Stimulated activated CD4-positive, alpha-beta T cell treated with anti-CD3 and anti-CD28 coated beads, Interleukin-2, amount 100 ng/mL, for 48 hours (primary cell): ENCODE measurements around the gene TRAIP.
A peak's percentile ranks its signal among the peaks of the same experiment; 100 is the strongest.
"Not testable (repeated sequence)": the region's sequence is repeated elsewhere in the genome, so short reads cannot be mapped to it uniquely, and the experiment has no call there.

Experiments
- DNase-seq, 2 donors: peaks; one replicate each; pipeline ENCODE4 v3.0.0-alpha.2; 2020

TRAIP gene

DNA sequence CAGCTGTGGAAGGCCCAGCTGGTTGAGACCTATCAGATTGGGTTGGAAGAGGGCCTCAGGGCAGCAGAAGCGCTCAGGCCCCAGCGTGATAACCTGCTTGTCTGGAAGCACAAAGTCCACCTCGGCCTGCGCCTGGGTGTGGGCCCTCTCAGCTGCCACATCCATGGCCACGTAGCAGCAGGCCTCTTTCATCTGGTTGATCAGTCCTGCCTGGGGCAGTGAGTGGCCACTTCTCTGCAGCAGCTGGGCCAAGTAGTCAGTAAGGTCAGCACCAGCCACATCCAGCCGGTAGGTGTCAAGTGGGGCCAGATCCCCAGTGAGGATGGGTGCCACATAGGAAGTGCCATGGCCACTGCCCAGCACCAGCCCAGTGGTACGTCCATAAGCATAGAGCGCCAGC, 17.3 kb upstream of the TRAIP start:
- no peak for DNase-seq

DNA sequence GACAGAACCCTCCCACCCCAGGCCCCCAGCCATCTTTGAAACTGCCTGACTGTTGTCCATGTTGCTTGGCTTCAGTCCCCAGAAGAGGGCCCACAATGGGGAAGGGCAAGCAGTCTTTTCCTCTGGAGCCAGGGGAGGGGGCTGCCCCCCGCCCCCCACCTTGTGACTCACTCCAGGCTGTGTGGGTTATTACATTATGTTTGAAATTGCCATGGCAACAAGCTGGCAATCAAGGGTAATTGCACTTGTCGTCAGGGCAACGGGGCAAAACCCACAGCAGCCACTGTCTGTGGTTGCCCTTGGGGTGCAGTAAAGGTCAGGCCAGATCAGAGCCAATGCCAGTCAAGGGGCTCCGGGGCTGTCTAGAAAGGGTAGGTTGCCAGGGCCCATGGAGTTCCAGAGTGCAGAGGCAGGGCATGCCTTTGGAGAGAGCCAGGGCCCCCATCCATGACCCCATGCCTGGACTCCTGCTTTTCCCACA, 16.5 kb upstream of the TRAIP start:
- peak in 1 of 2 donors; percentile 7 for DNase-seq

DNA sequence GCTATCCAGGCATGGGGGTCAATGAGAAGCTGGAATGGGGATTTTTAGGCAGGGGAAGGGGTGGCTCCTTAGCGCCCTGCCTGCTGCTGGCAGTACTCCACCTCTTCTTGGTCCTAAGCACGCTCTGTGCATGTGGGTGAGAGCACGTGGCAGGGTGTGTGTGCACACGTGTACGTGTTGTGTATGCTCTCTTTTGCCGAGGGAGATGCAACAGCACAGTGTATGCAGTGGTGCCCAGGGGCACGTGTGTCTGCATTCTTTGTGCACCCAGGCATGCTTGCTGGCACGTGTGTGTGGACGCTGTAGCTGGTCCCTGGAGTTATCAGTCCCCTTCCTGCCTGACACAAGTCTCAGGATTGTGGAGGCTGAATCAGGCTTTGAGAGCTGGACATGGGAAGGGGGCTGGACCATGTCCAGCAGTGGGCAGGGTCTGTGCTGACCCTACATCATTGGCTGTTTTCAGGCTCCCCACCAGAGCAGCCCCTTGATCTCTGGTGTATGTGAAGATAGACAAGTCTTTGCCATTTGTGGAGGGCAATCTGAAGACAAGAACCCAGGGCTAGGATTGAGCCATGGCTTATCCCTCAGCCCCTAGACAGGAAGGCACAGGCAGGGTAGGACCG, 15.3 kb upstream of the TRAIP start:
- no peak for DNase-seq

DNA sequence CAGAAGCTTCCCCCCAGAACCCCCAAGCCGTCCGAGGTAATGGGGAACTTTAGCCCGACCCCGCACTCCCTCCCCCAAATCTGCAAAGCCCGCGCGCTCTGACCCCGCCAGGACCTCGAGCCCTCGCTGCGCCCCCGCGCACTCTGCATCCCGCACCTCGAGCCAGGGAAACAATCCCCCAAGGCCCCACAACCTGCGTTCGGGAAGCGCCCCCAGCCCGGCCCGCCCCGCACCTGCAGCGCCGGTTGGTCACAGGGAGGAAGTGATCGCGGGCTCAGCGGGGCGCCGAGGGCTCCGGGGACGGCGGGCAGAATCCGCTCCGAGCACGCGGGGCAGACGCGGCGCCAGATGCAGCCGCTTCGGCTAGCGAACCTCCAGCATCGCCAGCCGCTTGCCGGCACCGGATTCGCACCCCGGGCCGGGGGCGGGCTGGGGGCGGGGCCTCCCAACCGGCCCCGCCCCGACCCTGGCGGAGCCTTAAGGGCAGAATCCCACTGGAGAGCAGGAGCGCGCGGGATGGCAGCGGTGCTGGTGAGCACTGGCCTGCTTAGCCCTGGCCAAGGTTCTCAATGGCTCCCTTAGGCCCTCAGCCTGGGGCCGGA, 13.3 kb upstream of the TRAIP start, which contains the start of gene CAMKV:
Gene CAMKV (minus strand): TSS at position 382 of the 602 bp plus-strand sequence. CDS start 7,518 bp downstream, outside the sequence.
- DNase-seq, result peak; percentile 19 to 27

DNA sequence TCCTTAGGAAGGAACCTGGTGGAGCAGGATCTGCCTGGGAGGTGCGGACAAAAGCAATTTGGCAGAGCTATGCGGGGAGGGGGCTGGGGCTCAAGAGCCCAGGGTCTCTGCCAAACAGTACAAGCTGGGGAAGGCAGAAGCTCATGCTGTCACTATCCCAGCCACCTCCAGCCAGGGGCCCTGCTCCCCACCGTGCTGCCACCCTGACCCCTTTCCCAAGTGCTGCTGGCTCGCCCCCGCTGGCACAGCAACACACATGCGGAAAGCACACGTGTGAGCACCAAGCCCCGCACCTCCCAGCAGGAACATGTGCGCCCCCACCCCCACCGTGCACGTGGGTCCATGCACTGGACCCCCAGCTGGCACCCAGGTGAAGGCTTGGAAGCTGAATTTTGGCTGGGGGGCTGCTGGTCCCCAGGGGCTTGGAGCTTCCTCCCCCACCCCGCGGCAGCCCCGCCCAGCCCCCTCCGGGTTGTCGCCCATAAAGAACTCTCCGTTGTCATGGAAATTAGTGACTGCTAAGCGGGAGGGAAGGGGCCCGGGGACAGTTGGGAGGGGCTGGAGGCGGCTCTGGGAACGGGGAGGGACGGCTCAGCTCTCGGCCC, 12.6 kb upstream of the TRAIP start:
- DNase-seq, result no peak

DNA sequence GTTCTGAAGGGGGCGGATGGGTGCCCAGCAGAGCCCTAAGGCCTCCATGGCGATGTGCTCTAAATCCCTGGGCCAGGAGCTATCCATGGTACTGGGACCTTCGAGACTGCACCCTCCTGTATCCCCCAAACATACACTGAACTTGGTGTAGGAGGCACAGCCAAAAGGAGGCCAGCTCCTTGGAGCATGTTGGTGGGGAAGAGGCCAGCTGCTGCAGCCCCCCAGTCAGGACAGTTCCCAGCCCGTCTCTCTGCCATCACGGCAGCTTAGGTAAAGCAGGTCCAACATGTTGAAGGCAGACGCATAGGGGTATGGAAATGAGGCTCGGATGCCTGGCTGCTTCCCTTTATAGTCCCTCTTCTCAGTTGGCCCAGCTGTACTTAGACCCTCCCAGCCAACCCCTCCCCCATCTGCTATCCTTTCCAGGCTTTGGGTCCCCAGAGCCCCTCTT, 11.5 kb upstream of the TRAIP start:
- DNase-seq, result peak in 1 of 2 donors; percentile 6

DNA sequence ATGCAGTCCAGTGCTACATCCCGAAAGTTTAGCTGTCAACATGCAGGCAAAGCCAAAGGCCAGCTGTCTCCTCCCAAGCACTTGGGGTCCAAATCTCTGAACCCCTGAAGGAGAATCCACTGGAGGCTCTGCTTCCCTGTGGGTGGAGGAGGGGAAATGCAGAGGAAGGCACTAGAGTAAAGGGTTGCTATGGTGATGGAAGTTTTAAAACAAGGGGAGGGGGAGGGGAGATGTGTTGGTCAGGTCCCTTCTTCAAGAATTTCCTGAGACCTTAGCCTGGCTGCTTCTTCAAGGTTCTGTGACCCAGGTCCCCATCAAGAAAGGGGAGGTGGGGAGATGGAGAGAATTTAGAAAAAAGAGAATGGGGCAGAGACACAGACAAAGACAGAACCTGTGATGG, 11.0 kb upstream of the TRAIP start:
- no peak for DNase-seq

DNA sequence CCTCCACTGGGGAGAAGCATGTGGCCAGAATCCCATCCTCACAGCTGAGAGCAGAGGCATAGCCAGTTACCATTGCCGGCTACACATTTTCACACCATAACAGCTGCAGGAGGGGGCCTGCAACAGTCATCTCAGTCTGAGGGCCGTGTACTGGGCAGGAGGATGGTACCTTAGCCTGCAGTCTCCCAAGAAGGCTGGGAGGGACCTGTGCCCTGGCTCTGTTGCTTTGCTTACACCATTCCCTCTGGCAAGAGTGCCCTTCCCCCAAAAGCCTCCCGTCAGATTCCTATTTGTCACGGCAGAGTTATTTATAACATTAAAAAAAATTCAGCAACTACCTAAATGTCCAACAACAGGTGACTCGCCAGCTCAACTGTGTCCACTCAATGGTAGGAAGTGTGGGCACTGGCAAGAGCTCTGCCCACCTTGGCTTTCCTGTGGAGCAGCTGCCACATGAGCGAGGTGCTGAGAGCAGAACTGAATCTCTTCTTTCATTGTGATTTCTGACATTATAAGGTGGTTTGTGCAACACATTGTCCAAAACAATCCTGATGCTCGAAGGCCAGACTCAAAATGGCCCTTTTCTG, 8.9 kb upstream of the TRAIP start:
- DNase-seq, result no peak

DNA sequence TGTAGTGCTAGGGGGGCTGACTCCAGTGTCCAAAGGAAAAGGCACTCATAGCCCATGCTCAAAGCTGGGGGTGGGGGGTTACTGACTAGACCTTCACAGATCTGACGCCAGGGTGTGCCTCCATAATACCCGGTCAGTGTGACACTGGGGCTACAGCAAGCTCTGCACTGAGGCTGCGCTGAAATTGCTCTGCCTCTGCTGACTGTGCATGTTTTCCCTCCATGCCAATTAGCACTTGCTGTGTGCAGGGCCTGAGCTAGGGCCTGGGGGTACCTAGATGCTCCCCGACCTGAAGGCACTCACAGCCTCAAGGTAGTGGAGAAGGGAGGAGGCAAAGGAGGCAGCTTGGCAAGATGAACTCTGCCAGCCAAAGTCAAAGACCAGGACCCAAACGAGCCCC, 8.1 kb upstream of the TRAIP start:
- DNase-seq, result no peak

DNA sequence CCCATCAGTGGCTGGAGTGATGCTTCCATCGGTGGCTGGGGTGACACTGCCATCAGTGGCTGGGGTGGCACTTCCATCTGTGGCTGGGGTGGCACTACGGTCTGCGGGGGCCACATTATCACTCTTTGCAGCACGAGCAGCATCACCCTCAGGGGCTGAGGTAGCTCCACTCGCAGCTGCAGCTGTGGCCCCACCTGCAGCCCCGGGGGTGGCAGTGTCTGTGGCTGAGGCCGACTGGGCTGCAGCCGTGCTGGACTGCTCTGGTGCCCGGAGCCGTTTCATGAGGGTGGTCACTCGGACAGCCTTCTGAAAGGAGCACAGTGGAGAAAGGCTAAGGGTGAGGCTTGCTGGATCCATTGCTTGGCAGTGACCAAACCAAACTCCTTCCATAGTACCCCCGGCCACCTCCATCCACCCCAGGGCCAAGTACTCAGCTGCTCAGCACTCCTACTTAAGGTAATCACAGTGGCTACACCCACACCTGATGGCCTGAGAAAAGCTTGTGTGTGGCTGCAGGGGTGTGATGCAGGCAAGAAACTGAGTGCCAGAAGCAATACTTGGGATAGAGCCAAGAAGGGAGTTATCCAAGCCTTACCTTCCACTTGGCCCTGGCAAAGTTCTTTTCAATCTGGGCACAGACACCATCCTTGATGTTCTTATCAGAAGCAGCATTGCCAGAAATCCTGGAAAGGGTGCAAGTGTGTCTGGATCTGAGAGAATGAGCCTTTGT, 3.4 kb upstream of the TRAIP start:
- DNase-seq, result no peak

DNA sequence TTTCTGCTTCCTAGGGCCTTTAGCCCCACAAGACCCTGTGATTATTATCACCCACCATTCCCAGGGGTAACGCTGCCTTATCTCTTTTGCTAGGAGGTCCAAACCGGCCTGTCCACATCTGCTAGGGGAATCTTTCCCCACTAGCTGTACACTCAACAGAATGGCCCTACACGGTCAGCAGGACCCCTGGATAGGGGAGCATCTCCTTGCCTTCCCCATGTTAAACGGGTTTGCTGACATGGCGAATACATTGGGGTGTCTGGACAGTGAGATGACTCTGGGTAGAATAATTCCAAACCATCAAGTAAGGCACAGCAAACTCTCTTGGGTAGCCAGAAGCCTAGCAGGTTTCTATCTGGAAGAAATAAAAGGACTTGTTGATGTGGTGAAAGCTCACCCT, 702 bp downstream of the TRAIP start:
- no peak for DNase-seq

DNA sequence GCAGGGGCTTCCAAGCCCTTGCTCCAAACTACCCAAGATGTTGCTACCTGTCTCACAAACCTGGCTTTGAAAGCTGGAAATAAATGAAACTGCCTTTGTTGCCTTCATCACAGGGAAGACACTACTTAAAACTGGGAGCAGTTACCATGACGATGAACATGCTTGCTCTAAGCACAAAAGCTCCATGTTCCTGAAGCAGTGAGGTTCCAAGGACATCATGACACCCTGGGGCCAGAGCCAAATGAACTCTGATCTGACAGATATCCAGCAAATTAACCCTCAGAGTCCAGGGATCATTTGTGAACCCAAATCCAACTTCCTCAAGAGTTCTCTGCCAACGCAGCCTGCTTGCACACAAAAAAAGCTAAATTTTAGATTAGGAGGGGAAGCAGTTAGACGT, 10.7 kb downstream of the TRAIP start:
- no peak for DNase-seq

DNA sequence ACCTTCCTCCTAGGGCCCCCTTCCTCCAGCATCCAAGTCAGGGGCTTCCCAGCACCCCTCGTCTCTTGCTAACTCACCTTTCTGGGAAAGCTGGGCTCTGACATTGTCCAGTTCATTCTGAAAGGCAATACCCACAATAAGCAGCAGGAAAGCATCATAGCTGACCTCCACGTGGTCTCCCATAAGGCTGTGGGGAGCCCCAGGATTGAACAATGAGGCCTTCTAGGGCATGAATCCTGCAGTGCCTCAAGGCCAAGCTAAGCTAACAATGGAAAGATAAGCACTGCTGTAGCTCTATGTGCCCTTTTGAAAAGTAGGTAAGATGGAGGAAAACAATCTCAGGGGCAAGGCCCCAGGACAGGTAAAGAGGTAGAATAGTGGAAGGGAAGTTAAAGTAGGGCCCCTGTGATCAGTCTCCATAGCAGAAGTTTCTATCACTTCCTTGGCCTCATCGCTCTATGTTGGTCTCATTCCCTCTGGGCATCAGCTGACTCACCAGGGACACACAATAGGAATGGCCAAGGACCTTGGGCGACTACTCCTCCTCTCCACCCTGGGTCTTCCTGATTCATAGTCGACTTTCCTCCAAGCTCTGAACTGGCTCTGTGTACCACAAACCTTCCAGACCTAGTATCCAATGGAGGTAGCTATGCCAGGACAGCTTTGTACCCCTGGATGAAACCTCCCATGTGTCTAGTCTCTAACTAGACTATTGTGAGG, 11.7 kb downstream of the TRAIP start:
- no peak for DNase-seq

DNA sequence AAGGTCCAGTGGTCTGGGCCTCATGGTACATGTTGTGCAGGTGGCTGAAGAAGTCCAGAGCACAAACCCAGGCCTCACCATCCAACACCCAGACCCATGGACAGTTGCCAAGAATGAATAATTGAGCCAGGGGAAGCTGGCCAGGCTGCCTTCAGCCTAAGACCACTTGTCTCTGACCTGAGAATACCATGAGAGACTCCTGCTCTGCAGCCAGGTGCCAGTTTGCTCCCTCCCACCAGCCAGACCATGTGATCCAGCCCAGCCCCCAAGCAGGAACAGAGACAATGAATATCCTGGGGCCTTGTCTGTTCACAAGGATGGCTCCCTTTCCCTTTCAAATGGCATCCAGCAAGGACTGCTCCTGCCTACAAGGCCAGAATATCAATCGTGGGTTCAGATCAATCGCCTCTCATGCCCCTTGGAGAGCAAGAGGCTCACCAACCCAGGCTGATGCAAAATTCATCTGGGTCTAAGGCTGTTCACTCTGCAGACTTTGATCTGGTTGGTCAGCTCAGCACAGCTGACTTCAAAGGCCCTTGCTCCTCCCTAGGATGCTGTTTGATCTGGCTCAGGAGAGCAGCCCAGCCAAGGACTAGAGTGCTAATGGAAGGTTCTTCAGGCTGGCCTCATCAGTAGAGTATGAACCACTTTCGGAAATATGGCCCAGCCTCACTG, 13.4 kb downstream of the TRAIP start:
- DNase-seq, result no peak

DNA sequence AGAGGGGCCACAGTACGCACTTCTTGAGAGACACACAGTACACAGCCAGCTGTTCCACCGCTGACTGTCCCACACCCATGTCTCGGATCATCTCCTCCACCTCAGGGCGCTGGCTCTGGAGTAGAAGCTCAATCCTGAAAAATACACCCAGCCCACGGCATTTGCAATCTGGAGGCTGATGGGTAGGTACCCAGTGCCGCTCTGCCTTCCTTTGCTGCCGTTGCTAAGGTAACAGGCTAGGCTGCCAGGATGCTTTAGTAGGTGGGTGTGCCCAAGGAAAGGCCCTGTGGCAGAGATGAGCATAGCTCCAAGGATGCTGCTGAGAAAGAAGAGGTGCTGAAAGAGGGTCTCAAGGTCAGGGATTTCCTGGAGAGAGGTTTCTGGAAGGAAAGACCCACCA, 14.6 kb downstream of the TRAIP start:
- no peak for DNase-seq

DNA sequence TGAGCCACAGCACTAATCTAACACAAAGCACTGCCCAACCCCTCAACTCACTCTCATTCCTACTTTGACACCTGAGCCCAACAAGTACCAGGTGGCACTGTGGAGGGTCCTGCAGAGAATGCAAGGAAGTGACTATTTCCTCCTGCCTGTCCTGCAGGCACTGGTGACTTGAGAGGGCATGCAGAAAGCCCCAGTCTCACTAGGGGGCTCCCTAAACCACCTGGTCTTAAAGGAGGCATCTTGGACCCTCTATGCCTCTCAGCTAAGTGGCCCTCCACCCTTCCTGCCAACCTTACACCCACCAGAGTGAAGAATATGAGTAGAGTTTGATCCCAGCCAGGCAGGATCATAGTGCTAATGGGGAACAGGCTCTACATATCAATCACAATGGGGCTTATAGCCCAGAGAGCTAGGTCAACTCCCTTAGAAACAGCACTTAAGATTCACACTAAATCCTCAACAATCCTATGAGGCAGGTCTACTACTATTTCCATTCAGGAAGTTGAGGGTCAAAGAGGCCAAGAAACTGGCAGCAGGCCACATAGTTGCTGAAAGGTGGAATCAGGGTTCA, 15.2 kb downstream of the TRAIP start:
- no peak for DNase-seq

DNA sequence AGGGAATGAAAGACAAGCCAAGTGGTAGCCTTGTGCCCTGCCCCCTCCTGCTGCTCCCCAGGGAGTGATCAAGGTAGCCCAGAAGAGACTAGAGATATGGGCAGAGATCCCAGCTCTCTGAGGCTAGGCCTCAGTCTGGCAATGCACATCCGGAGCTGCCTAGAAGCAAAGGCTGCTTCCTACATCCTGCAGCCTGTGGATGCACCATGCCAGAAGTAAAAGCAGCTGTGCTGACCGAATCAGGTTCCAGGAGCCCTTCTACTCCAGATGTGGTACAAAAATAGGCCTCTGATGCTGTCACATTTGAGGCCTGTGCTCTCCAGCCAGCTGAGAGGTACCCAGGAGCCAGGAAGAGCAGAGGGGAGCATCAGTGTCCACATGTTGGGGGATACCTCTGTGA, 16.0 kb downstream of the TRAIP start:
- no peak for DNase-seq

DNA sequence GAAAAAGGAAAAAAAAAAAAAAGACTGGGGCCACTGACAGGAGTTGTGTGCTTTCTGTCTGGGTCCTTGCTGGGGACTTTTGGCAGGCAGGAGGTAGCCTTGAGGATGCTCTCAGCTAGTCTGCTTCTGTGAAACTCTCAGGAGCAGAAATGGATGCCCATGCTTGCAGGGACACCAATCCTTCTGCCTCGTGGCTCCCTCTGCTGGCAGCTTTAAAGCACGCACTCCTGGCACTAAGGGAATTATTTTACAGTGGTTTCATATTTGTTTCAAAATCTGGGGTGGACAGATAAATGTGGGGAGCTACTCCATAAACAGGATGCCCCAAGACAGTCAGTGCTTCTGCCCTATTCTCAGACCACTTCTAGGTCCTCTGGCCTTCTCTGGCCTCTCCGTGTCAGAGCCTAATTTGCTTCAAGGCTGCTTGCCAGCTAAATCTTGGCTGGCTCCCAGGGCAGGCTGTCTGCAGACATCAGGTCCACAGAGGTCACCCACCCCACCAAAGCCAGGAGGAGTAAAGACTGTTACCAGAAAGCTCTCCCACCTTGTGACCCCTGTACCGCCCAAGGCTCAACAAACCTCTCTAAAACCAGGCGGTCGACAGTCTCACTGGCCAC, 17.1 kb downstream of the TRAIP start:
- peak; percentile 70 to 72 for DNase-seq

DNA sequence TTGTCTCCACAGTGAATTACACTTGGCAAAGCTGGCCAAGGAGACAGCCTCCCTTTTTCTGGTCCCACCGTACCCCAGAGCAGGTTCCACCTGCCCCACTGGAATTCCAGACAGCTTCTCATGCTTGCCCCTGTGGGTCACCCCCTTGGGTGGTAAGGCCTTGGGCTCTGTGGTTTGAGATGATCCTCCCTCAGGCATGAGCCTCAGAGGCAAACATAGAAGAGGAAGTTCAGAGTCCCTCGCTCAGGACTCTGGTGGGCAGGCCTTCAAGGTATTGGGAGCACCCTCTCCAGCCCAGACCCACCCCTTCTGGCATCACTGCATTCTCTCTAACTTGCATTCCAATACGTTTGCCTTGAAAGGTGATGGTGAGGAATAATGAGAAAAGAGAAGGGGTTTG, 25.0 kb downstream of the TRAIP start:
- no peak for DNase-seq

DNA sequence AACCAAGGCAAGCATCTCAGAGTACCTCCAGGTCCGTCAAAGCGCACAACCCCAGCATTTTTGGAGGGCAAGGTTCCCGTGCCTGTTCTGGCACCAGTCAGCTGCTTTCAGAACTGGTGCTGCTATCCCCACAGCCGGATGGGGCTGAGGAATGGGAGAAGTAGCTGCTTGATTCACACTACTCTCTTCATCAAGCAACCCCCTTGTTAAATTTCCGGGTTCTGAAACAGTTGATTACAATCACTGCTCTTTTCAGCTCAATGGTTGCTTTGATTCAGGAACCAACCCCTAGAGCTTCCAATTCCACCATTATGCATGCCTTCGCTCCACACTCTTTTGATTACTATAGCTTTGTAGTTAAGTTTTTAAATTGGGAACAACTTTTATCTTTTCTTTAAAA, 30.3 kb downstream of the TRAIP start:
- no peak for DNase-seq

DNA sequence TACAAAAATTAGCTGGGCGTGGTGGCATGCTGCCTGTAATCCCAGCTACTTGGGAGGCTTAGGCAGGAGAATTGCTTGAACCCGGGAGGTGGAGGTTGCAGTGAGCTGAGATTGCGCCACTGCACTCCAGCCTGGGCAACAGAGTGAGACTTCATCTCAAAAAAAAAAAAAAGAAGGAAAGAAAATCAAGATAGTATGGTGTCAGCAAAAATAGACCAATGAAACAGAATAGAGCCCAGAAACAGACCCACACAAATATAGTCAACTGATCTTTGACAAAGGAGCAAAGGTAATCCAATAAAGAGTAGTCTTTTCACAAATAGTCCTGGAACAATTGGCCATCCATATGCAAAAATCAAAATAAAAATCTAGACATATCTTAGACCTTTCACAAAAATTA, 33.2 kb downstream of the TRAIP start:
- DNase-seq, result not testable (repeated sequence)
